Body of pancreas (tissue), 4 donors: Measurements from ENCODE around the gene ABCC5.

Experiments used
- CTCF ChIP-seq, 7 experiments: fragments of 450-650 bp in 4 of 7; fragments of 200-600 bp in 3 of 7; sonication (generic) in 3 of 7; IDR thresholded peaks; one replicate each; pipeline ENCODE4 v1.5.1; 2016 to 2019; ENCODE audit warnings: antibody characterized with exemption in 7 of 7
- POLR2A ChIP-seq, 3 donors: fragments of 450-650 bp; IDR thresholded peaks; one replicate each; pipeline ENCODE4 v1.6.1; 2016; ENCODE audit warnings: antibody characterized with exemption in 3 of 3, mild to moderate bottlenecking in 2 of 3

GRCh38 chr3:184003187-184003967 lies 14.3 kb downstream of the ABCC5 start:
- TF ChIP-seq CTCF (IDR thresholded peaks at IDR 0.05) (no peak), POLR2A (IDR thresholded peaks at IDR 0.05) (no peak)
